ENCODE measurements around the gene LBH.

GRCh38 chr2:30222636-30223360 lies 8.5 kb upstream of the LBH start:
- no peak for TF ChIP-seq CTCF (IDR thresholded peaks at IDR 0.05 in 8 of 11, conservative IDR thresholded peaks at IDR 0.05 in 3 of 11)
- TF ChIP-seq POLR2AphosphoS5 (IDR thresholded peaks at IDR 0.05) = no peak
- TF ChIP-seq POLR2A (IDR thresholded peaks at IDR 0.05) = no peak
